ENCODE data around the gene TGOLN2. TPM values are rescaled to one million over a fixed set of nuclear protein-coding genes. Genes with fewer than 3 reads are reported as not detected.

The TGOLN2 gene
- total and polyA plus RNA-seq, 2 of the 13 experiments (the other 11 are each of a cell fraction or from before 2014, with no cell fraction given): 99.6 to 155 TPM

DNA sequence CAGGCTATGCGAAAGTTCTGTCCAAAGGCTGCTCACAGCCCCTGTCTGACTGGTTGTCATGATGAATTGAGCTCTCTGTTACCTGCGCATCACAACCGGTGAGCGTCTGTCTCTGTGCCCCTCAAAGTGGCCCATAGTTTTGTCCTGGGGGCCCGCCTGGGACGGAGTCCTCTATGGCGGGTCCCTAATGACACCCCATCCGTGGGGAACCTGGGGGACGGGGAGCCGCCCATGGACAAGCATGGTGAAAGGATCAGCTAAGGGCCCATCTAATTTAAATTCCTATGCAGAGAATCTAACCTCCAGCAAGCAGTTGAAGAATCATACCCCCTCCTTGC, 27.3 kb upstream of the TGOLN2 start (continued):
- TF ChIP-seq, protein P1, sequence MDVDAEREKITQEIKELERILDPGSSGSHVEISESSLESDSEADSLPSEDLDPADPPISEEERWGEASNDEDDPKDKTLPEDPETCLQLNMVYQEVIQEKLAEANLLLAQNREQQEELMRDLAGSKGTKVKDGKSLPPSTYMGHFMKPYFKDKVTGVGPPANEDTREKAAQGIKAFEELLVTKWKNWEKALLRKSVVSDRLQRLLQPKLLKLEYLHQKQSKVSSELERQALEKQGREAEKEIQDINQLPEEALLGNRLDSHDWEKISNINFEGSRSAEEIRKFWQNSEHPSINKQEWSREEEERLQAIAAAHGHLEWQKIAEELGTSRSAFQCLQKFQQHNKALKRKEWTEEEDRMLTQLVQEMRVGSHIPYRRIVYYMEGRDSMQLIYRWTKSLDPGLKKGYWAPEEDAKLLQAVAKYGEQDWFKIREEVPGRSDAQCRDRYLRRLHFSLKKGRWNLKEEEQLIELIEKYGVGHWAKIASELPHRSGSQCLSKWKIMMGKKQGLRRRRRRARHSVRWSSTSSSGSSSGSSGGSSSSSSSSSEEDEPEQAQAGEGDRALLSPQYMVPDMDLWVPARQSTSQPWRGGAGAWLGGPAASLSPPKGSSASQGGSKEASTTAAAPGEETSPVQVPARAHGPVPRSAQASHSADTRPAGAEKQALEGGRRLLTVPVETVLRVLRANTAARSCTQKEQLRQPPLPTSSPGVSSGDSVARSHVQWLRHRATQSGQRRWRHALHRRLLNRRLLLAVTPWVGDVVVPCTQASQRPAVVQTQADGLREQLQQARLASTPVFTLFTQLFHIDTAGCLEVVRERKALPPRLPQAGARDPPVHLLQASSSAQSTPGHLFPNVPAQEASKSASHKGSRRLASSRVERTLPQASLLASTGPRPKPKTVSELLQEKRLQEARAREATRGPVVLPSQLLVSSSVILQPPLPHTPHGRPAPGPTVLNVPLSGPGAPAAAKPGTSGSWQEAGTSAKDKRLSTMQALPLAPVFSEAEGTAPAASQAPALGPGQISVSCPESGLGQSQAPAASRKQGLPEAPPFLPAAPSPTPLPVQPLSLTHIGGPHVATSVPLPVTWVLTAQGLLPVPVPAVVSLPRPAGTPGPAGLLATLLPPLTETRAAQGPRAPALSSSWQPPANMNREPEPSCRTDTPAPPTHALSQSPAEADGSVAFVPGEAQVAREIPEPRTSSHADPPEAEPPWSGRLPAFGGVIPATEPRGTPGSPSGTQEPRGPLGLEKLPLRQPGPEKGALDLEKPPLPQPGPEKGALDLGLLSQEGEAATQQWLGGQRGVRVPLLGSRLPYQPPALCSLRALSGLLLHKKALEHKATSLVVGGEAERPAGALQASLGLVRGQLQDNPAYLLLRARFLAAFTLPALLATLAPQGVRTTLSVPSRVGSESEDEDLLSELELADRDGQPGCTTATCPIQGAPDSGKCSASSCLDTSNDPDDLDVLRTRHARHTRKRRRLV (CRISPR knock-in tag; IDR thresholded peaks at IDR 0.05): no peak; the same call in 1 of the 2 replicates
- TF ChIP-seq NR3C1 (CRISPR knock-in tag; IDR thresholded peaks at IDR 0.05) (no peak), SPEN (CRISPR knock-in tag; IDR thresholded peaks at IDR 0.05; ENCODE audit: low read depth) (no peak), ZNF746 (CRISPR knock-in tag; IDR thresholded peaks at IDR 0.05) (no peak), TCF12 (IDR thresholded peaks at IDR 0.05) (no peak), TCF12 (CRISPR knock-in tag; IDR thresholded peaks at IDR 0.05) (0 out of 2 replicates have a peak, but pooled peaks have one; percentile 24), RELA (CRISPR knock-in tag; IDR thresholded peaks at IDR 0.05) (no peak), U2AF2 (IDR thresholded peaks at IDR 0.05; ENCODE audit: low read depth, low read length) (no peak), HOXD1 (CRISPR knock-in tag; IDR thresholded peaks at IDR 0.05) (no peak), KDM2A (CRISPR knock-in tag; IDR thresholded peaks at IDR 0.05; ENCODE audit: borderline replicate concordance, low read depth) (no peak), IRF2 (CRISPR knock-in tag; IDR thresholded peaks at IDR 0.05) (no peak), CHCHD3 (CRISPR knock-in tag; IDR thresholded peaks at IDR 0.05) (0 out of 2 replicates have a peak, but pooled peaks have one; percentile 1), KLF16 (CRISPR knock-in tag; IDR thresholded peaks at IDR 0.05) (no peak), ZNF737 (CRISPR knock-in tag; IDR thresholded peaks at IDR 0.05; ENCODE audit: borderline replicate concordance) (0 out of 2 replicates have a peak, but pooled peaks have one; percentile 17), GFI1 (CRISPR knock-in tag; IDR thresholded peaks at IDR 0.05; ENCODE audit: borderline replicate concordance) (no peak), DNMT1 (CRISPR knock-in tag; IDR thresholded peaks at IDR 0.05) (0 out of 2 replicates have a peak, but pooled peaks have one; percentile 18), RARG (CRISPR knock-in tag; IDR thresholded peaks at IDR 0.05; ENCODE audit: low read depth) (no peak)
- TF ChIP-seq, protein P2, sequence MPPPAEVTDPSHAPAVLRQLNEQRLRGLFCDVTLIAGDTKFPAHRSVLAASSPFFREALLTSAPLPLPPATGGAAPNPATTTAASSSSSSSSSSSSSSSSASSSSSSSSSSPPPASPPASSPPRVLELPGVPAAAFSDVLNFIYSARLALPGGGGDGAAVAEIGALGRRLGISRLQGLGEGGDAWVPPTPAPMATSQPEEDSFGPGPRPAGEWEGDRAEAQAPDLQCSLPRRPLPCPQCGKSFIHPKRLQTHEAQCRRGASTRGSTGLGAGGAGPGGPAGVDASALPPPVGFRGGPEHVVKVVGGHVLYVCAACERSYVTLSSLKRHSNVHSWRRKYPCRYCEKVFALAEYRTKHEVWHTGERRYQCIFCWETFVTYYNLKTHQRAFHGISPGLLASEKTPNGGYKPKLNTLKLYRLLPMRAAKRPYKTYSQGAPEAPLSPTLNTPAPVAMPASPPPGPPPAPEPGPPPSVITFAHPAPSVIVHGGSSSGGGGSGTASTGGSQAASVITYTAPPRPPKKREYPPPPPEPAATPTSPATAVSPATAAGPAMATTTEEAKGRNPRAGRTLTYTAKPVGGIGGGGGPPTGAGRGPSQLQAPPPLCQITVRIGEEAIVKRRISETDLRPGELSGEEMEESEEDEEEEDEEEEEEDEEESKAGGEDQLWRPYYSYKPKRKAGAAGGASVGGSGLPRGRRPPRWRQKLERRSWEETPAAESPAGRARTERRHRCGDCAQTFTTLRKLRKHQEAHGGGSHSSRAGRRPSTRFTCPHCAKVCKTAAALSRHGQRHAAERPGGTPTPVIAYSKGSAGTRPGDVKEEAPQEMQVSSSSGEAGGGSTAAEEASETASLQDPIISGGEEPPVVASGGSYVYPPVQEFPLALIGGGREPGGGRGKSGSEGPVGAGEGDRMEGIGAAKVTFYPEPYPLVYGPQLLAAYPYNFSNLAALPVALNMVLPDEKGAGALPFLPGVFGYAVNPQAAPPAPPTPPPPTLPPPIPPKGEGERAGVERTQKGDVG (CRISPR knock-in tag; IDR thresholded peaks at IDR 0.05; ENCODE audit: borderline replicate concordance): no peak
- TF ChIP-seq, protein P3, sequence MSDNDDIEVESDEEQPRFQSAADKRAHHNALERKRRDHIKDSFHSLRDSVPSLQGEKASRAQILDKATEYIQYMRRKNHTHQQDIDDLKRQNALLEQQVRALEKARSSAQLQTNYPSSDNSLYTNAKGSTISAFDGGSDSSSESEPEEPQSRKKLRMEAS (IDR thresholded peaks at IDR 0.05): 0 out of 2 replicates have a peak, but pooled peaks have one; percentile 8
- TF ChIP-seq, protein P4, sequence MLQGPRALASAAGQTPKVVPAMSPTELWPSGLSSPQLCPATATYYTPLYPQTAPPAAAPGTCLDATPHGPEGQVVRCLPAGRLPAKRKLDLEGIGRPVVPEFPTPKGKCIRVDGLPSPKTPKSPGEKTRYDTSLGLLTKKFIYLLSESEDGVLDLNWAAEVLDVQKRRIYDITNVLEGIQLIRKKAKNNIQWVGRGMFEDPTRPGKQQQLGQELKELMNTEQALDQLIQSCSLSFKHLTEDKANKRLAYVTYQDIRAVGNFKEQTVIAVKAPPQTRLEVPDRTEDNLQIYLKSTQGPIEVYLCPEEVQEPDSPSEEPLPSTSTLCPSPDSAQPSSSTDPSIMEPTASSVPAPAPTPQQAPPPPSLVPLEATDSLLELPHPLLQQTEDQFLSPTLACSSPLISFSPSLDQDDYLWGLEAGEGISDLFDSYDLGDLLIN (CRISPR knock-in tag; IDR thresholded peaks at IDR 0.05; ENCODE audit: borderline replicate concordance): peak; percentile 18; the same call in 1 of the 2 replicates

Measured in HepG2 (cell line).